Measurements from ENCODE around the gene PEX5L.

Gene PEX5L

DNA sequence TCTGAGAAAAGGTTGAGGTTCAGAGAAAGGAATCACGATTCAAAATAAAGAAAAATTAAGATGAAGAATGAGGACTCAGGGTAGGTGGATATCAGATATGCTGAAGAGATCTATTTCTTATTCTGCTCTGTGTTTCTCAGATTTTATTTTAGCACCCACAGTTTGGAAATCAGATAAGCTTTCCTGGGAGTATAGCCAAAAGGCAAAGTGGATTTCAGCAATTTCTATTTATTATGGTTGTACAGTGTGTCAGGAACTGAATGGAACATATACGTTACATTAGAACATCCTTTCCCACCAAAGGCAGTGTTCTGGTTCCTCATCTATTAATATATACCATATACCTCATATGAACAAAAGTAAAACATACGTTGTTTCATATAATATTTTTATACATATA is 18.9 kb downstream of the PEX5L start:
- TF ChIP-seq, protein P1, sequence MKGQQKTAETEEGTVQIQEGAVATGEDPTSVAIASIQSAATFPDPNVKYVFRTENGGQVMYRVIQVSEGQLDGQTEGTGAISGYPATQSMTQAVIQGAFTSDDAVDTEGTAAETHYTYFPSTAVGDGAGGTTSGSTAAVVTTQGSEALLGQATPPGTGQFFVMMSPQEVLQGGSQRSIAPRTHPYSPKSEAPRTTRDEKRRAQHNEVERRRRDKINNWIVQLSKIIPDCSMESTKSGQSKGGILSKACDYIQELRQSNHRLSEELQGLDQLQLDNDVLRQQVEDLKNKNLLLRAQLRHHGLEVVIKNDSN (IDR thresholded peaks at IDR 0.05): no peak
- TF ChIP-seq RAD21 (IDR thresholded peaks at IDR 0.05; ENCODE audit: low read depth) (no peak), EP300 (IDR thresholded peaks at IDR 0.05; ENCODE audit: borderline replicate concordance) (no peak), TCF12 (IDR thresholded peaks at IDR 0.05; ENCODE audit: low read depth) (no peak), CREB1 (IDR thresholded peaks at IDR 0.05; ENCODE audit: low read depth) (no peak)

DNA sequence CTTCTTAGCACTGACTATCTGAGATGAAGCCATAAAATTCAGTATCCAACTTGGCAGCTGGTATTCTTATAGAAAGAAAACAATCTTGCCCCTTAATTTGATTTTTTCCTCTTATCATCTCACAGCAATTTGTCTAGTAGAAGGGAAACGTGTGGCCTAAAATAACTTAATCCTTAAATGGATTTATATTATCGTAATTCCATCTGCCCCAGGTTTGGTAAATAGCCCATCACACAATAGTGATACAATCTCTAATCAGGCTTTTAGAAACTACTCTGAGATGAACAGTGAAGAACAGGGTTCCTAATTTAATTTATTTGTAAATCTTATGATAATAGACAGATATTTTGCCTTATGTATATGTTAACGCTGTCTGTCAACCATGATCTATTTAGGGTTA is 24.8 kb downstream of the PEX5L start:
- TF ChIP-seq YY1 (IDR thresholded peaks at IDR 0.05; ENCODE audit: low read depth): no peak
- TF ChIP-seq ZBTB7A (IDR thresholded peaks at IDR 0.05; ENCODE audit: low read depth): no peak
- no peak for TF ChIP-seq TAF1 (IDR thresholded peaks at IDR 0.05; ENCODE audit: low read depth)
- TF ChIP-seq TCF12 (IDR thresholded peaks at IDR 0.05; ENCODE audit: low read depth): no peak
- TF ChIP-seq EGR1 (IDR thresholded peaks at IDR 0.05): no peak
- no peak for TF ChIP-seq NFIC (IDR thresholded peaks at IDR 0.05)
- TF ChIP-seq, protein P2, sequence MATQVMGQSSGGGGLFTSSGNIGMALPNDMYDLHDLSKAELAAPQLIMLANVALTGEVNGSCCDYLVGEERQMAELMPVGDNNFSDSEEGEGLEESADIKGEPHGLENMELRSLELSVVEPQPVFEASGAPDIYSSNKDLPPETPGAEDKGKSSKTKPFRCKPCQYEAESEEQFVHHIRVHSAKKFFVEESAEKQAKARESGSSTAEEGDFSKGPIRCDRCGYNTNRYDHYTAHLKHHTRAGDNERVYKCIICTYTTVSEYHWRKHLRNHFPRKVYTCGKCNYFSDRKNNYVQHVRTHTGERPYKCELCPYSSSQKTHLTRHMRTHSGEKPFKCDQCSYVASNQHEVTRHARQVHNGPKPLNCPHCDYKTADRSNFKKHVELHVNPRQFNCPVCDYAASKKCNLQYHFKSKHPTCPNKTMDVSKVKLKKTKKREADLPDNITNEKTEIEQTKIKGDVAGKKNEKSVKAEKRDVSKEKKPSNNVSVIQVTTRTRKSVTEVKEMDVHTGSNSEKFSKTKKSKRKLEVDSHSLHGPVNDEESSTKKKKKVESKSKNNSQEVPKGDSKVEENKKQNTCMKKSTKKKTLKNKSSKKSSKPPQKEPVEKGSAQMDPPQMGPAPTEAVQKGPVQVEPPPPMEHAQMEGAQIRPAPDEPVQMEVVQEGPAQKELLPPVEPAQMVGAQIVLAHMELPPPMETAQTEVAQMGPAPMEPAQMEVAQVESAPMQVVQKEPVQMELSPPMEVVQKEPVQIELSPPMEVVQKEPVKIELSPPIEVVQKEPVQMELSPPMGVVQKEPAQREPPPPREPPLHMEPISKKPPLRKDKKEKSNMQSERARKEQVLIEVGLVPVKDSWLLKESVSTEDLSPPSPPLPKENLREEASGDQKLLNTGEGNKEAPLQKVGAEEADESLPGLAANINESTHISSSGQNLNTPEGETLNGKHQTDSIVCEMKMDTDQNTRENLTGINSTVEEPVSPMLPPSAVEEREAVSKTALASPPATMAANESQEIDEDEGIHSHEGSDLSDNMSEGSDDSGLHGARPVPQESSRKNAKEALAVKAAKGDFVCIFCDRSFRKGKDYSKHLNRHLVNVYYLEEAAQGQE (IDR thresholded peaks at IDR 0.05; ENCODE audit: low read depth): no peak

DNA sequence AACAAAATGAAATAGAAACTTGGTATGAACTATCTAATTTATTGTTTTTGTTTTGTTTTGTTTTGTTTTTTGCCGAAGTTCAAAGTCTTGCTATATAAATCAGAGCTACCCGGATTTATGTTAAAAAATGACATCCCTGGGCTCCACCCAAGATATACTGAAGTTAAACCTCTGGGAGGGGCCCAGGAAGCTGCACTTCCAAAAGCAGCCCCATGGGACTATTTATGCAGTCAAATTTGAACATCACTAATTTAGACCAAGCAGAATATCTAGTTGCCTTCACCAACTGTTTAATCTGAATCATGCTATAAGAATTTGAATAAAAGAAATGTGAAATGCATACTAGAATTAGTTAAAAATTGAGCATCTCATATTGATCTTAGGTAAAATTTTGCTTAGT is 32.2 kb downstream of the PEX5L start:
- TF ChIP-seq CEBPB (IDR thresholded peaks at IDR 0.05) (no peak), EP300 (IDR thresholded peaks at IDR 0.05; ENCODE audit: borderline replicate concordance) (no peak), CREB1 (IDR thresholded peaks at IDR 0.05; ENCODE audit: low read depth) (no peak)

DNA sequence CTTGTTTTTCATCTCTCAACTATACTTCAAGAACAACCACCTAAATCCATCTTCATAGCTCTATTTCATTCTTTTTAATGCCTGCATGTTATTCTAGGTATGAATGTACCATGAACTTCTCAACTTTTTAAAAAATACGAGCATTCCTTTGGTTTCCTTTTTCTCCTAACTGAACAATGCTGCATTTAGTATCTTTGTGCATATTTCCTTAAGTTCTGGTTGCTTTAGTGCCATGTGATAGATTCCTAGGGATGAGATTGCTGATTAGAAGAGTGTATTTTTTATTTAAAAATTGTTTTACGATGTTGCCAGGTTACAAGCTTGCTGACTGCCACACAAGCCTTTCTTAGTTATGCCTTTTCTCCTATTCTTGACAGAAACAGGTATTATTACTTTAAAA is 34.7 kb downstream of the PEX5L start:
- no peak for TF ChIP-seq RAD21 (IDR thresholded peaks at IDR 0.05; ENCODE audit: low read depth)
- TF ChIP-seq CREB1 (IDR thresholded peaks at IDR 0.05; ENCODE audit: low read depth): no peak
- no peak for TF ChIP-seq TAF1 (IDR thresholded peaks at IDR 0.05; ENCODE audit: low read depth)
- TF ChIP-seq CEBPB (IDR thresholded peaks at IDR 0.05): no peak
- TF ChIP-seq FOXM1 (IDR thresholded peaks at IDR 0.05; ENCODE audit: borderline replicate concordance, low read depth): no peak
- no peak for TF ChIP-seq NFIC (IDR thresholded peaks at IDR 0.05)
- no peak for TF ChIP-seq TCF12 (IDR thresholded peaks at IDR 0.05; ENCODE audit: low read depth)
- TF ChIP-seq, protein P1 (IDR thresholded peaks at IDR 0.05): no peak
- TF ChIP-seq, protein P2 (IDR thresholded peaks at IDR 0.05; ENCODE audit: low read depth): no peak
- no peak for TF ChIP-seq EGR1 (IDR thresholded peaks at IDR 0.05)
- no peak for TF ChIP-seq EP300 (IDR thresholded peaks at IDR 0.05; ENCODE audit: borderline replicate concordance)
- TF ChIP-seq TEAD4 (IDR thresholded peaks at IDR 0.05): no peak

DNA sequence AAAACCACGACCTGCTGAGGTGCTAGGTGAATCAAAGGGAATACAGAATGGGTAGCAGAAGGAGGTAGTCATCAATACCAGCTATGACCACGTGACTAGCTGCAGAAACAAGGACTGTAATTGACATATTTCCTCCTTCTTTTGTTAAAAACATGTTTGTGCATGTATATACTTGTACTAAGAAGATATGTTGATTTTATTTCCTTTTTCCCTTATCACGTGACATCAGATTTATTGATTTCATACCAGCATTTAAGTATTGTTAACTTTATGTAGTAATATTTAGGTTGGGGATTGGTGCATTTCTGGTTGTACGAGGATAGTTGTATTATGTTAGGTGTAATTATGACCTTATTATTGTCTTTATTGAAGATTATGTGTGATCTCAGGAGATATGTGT is 36.2 kb downstream of the PEX5L start:
- TF ChIP-seq, protein P2 (IDR thresholded peaks at IDR 0.05; ENCODE audit: low read depth): no peak
- TF ChIP-seq, protein P3, sequence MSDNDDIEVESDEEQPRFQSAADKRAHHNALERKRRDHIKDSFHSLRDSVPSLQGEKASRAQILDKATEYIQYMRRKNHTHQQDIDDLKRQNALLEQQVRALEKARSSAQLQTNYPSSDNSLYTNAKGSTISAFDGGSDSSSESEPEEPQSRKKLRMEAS (IDR thresholded peaks at IDR 0.05): no peak
- TF ChIP-seq, protein P1 (IDR thresholded peaks at IDR 0.05): peak; percentile 35; the same call in 1 of the 2 replicates
- TF ChIP-seq FOXM1 (IDR thresholded peaks at IDR 0.05; ENCODE audit: borderline replicate concordance, low read depth) (no peak), CEBPB (IDR thresholded peaks at IDR 0.05) (no peak), TEAD4 (IDR thresholded peaks at IDR 0.05) (no peak), TAF1 (IDR thresholded peaks at IDR 0.05; ENCODE audit: low read depth) (no peak)
